ENCODE results near the gene ACAD8.

DNA sequence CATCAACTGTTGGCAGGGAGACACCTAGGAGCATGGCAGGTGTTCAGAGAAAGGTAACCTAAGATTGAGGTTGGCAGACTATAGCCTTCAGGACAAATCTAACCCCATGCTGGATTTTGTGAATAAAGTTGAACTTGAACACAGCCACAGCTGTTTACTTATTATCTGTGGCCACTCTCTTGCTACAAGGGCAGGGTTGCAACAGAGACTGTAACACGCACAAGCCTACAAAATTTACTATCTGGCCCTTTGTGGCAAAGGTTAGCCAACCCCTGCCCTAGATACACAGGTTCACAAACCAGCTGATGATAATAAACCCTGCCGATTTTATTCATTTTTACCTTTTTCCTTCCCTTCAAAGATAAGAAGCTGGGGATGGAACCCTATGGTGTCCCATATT, 2.7 kb upstream of the ACAD8 start:
- TF ChIP-seq POLR2A (IDR thresholded peaks at IDR 0.05; ENCODE audit: extremely low read depth, insufficient read length): no peak
- TF ChIP-seq, protein P1, sequence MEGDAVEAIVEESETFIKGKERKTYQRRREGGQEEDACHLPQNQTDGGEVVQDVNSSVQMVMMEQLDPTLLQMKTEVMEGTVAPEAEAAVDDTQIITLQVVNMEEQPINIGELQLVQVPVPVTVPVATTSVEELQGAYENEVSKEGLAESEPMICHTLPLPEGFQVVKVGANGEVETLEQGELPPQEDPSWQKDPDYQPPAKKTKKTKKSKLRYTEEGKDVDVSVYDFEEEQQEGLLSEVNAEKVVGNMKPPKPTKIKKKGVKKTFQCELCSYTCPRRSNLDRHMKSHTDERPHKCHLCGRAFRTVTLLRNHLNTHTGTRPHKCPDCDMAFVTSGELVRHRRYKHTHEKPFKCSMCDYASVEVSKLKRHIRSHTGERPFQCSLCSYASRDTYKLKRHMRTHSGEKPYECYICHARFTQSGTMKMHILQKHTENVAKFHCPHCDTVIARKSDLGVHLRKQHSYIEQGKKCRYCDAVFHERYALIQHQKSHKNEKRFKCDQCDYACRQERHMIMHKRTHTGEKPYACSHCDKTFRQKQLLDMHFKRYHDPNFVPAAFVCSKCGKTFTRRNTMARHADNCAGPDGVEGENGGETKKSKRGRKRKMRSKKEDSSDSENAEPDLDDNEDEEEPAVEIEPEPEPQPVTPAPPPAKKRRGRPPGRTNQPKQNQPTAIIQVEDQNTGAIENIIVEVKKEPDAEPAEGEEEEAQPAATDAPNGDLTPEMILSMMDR (IDR thresholded peaks at IDR 0.05; ENCODE audit: low read depth, low read length): no peak
- no peak for TF ChIP-seq MYC (IDR thresholded peaks at IDR 0.05; ENCODE audit: low read depth, low read length)
- TF ChIP-seq, protein P2, sequence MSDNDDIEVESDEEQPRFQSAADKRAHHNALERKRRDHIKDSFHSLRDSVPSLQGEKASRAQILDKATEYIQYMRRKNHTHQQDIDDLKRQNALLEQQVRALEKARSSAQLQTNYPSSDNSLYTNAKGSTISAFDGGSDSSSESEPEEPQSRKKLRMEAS (IDR thresholded peaks at IDR 0.05; ENCODE audit: low read depth, low read length): no peak

All from NB4 (cell line).